IMR-90 (cell line): ENCODE results near the gene KIF21A.

Experiments used
- CEBPB ChIP-seq: IDR thresholded peaks from 2 replicates; pipeline ENCODE4 v1.6.1; 2012; ENCODE audit warnings: low read depth, low read length, improper control_type of control experiment
- FOS ChIP-seq: fragments of 150-350 bp; IDR thresholded peaks from 2 replicates; pipeline ENCODE4 v1.6.1; 2016; ENCODE audit warnings: low read depth, low read length
- MAZ ChIP-seq: IDR thresholded peaks from 2 replicates; pipeline ENCODE4 v1.6.1; 2012; ENCODE audit warnings: low read depth, mild to moderate bottlenecking, low read length, improper control_type of control experiment, moderate library complexity, borderline replicate concordance
- MXI1 ChIP-seq: IDR thresholded peaks from 2 replicates; pipeline ENCODE4 v1.6.1; 2012; ENCODE audit warnings: low read depth, mild to moderate bottlenecking, low read length, moderate library complexity, borderline replicate concordance
- NFE2L2 ChIP-seq: fragments of 150-350 bp; IDR thresholded peaks from 2 replicates; pipeline ENCODE4 v1.6.1; 2016; ENCODE audit warnings: low read depth, mild to moderate bottlenecking, low read length
- POLR2A ChIP-seq: IDR thresholded peaks from 2 replicates; pipeline ENCODE4 v1.6.1; 2012; ENCODE audit warnings: mild to moderate bottlenecking, low read depth, low read length
- RAD21 ChIP-seq: IDR thresholded peaks from 2 replicates; pipeline ENCODE4 v1.6.1; 2012; ENCODE audit warnings: low read length, improper control_type of control experiment
- RFX5 ChIP-seq: IDR thresholded peaks from 2 replicates; pipeline ENCODE4 v1.8.0; 2012; ENCODE audit warnings: low read depth, mild to moderate bottlenecking, low read length, moderate library complexity
- SMC3 ChIP-seq: fragments of 150-350 bp; IDR thresholded peaks from 2 replicates; pipeline ENCODE4 v1.6.1; 2016; ENCODE audit warnings: low read depth, mild to moderate bottlenecking, antibody characterized with exemption, low read length, moderate library complexity
- TF ChIP-seq, protein P1 (sequence below): conservative IDR thresholded peaks from 2 replicates; pipeline ENCODE4 v1.5.1; 2012; ENCODE audit warnings: mild to moderate bottlenecking, low read depth, low read length, improper control_type of control experiment

DNA sequence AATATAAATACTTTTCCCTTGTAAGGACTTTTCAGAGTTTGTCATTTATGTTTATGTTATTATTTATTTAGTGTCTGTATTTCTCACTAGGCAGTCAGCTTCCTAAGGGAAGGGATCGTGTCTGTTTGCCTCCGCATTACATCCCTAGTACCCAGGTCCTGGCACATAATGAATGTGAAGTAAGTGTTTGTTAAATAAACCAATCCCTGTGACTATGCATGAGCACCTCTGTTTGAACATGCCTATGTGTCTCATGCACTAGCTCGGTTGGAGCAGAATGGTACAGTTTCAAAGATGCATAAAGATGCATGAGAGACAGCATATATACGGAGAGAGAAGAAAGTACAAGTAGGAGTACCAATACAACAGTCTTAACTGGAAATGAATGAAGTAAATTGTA, 99.3 kb downstream of the KIF21A start:
- TF ChIP-seq, protein P1, sequence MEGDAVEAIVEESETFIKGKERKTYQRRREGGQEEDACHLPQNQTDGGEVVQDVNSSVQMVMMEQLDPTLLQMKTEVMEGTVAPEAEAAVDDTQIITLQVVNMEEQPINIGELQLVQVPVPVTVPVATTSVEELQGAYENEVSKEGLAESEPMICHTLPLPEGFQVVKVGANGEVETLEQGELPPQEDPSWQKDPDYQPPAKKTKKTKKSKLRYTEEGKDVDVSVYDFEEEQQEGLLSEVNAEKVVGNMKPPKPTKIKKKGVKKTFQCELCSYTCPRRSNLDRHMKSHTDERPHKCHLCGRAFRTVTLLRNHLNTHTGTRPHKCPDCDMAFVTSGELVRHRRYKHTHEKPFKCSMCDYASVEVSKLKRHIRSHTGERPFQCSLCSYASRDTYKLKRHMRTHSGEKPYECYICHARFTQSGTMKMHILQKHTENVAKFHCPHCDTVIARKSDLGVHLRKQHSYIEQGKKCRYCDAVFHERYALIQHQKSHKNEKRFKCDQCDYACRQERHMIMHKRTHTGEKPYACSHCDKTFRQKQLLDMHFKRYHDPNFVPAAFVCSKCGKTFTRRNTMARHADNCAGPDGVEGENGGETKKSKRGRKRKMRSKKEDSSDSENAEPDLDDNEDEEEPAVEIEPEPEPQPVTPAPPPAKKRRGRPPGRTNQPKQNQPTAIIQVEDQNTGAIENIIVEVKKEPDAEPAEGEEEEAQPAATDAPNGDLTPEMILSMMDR: no peak
- TF ChIP-seq CEBPB (no peak), POLR2A (no peak), RFX5 (no peak), MAZ (no peak), FOS (no peak), SMC3 (no peak), RAD21 (no peak), NFE2L2 (no peak), MXI1 (no peak)
